ENCODE measurements around the gene UNC5C.

UNC5C gene

DNA sequence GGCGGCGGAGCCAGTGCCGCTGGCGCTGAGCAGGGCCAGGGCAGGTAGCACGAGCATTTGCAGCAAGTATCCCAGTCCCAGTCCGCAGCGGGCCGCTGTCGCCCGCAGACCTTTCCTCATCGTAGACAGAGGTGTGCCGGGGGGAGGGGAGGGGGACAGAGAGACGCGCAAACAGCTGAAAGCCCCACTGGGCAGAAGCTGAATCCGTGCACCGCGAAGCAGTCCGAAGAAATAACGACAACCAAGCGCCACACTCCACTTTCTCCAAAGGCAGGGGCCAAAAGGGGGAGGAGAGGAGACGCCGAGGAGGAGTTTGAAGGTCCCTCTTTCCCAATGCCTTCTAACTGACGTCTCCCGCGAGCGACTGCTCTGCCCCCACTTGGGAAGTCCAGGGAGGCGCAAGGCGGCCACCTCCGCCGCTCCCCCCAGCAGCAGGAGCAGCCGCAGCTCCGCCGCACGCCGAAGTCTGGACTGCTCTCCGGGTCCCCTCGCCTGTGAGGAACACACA is at the start of gene UNC5C:
UNC5C (minus strand) TSS at position 236 of the 508 bp plus-strand sequence.
- no peak for DNase-seq

DNA sequence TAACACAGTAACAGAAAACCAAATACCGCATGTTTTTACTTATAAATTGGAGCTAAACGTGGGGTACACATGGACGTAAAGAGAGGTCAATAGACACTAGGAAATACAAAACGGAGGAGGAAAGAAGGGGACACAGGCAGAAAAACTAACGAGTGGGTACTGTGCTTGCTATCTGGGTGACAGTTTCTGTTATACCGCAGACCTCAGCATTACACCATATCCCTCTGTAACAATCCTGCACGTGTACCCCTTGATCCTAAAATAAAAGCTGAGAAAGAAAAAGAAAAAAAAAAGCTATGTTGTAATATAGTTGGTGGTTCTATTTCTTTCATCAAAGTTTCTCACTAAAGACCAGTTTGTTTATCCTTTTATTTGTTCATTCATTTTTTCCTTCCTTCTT is 47.9 kb upstream of the UNC5C start:
- no peak for DNase-seq

- DNase-seq: no peak
These were observed 45.9 kb upstream of the UNC5C start for GRCh38 chr4:95594629-95595028.

DNA sequence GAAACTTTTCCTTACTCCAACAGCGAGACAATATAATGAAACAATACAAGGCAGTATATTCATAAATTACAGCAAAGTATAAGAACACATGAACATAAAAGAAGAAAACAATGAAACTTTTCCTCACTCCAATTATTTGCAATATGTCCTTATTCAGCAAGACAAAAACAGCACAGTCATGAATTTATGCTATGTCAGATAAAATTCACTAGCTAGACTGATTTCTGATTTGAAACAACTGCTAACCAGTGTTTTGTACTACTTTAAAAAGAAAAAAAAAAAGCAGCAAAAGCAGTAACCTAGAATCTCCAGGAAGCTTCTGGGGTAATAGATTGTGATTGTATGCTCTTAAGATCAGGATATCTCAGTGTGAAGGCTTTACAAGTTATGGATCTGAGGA is 45.2 kb upstream of the UNC5C start:
- no peak for DNase-seq

GRCh38 chr4:95591278-95591677 is 42.5 kb upstream of the UNC5C start:
- DNase-seq: no peak

DNA sequence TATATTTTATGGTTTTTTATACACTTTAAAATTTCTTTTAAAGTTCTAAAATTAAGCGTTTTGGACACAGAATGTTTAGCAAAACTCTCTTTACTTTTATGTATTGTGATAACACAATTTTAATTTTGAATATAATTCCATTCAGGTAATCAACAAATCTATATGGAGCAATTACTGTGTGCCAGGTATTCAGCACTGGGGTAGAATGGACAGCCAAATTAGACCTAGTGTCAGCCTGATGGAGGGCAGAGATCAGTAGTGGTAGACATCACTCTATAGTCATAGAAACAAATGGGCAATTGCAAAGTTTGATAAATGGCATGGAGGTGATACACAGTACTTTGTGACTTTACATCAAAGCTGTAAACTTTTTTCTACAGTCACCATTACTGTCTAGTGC is 41.8 kb upstream of the UNC5C start:
- DNase-seq: no peak

DNA sequence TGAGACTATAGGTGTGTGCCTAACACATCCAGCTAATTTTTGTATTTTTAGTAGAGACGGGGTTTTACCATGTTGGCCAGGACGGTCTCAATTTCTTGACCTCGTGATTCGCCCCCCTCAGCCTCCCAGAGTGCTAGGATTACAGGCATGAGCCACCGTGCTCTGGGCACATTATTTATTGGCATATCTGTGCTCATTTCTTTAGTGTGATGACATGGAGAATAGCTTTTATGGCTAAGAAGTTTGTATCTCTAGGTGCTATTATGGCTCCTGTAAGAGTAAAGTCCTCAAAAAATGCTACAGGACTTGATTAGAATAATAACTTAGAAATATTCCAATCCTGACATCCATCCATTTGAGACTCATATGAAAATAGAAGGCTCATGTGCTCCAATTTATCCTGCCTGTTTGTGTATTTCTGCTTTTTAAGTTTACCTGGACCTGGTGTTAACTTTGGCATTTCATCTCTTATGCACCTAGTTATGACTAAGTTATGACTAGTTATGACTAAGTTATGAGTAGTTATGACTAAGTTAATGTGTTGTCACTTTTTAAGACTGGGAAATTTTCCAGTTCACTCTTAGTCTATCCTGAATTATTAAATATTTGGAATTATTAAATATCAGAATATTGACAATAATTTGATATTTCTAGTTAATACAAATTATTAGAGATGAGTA is 36.4 kb upstream of the UNC5C start:
- DNase-seq: no peak

DNA sequence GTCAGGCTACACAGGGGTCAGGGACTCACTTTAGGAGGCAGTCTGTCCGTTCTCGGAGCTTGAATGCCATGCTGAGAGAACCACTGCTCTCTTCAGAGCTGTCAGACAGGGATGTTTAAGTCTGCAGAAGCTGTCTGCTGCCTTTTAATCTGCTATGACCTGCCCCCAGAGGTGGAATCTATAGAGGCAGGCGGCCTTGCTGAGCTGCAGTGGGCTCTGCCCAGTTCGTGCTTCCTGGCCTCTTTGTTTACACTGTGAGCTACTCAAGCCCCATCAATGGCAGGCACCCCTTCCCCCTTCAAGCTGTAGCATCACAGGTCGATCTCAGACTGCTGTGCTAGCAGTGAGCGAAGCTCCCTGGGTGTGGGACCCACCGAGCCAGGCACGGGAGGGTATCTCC is 31.5 kb upstream of the UNC5C start:
- DNase-seq: no peak

GRCh38 chr4:95572304-95572991 is 23.7 kb upstream of the UNC5C start:
- peak in 1 of 2 donors; percentile 29 for DNase-seq

DNA sequence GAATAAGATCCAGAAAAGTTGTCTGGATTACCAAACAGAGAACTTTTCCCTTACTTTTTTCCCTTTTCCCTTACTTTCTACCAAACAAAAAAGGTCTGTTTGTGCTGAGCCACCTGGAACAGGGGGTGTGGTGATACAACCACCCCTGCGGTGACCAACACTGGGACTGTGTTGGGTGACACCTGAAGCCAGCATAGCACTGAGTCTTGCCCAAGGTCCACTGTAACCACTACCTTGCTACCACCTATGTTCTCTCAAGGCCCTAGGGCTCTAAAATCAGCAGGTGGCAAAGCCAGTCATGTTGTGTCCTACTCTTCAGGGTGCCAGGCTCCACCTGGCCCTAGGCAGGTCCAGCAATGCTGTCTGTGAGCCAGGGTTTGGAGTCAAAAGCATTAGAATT is 22.8 kb upstream of the UNC5C start:
- no peak for DNase-seq

DNA sequence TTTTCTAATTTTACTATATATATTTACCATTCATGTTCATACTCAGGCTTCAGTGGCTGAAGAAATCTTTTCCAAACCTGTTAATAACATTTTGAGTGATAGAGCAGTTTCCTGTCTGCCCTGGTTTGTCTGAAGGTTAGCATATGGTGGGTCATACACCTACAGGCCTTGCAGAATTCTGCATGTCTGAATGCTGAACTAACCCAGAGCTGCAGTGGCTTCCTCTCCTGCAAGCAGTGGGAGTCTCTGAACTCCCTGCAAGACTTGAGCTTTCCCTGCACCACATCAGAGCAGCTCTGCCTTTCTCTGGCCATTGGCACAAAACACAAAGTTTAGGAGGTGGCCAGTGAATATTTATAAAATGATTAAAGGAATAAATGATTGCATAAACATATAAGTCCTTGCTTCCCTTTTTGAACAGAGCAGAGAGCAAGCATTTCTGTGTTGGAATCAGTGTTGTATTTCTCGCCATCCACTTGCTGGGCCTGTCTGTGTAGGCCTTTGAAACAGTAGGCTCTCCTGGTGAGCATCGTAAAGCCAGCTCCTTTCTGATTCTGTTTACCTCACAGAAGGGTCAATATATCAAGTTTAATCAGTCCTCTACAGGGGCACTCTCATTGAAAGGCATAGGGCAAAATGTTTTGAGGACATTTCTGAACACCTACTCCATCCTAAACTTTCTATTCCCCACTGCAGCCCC is 15.0 kb upstream of the UNC5C start:
- no peak for DNase-seq

DNA sequence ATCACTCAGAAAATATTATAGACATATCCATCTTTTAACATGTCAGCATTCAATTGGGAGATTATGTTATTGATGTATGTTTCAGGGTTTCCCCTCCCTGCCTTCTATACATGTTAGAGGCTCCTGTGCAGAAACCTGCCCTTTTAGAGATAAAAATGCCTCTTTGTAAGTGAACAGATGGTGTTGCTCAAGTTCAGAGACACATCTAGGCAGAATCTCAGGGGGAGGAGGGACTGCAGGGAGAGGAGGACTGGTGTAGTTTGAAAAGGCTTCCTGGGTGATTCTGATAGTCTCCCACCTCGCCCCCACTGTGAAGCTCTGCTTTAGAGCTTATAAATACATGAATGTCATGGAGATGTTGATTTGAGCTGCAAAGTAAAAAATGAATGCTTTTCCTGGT is 12.0 kb upstream of the UNC5C start:
- DNase-seq: no peak

DNA sequence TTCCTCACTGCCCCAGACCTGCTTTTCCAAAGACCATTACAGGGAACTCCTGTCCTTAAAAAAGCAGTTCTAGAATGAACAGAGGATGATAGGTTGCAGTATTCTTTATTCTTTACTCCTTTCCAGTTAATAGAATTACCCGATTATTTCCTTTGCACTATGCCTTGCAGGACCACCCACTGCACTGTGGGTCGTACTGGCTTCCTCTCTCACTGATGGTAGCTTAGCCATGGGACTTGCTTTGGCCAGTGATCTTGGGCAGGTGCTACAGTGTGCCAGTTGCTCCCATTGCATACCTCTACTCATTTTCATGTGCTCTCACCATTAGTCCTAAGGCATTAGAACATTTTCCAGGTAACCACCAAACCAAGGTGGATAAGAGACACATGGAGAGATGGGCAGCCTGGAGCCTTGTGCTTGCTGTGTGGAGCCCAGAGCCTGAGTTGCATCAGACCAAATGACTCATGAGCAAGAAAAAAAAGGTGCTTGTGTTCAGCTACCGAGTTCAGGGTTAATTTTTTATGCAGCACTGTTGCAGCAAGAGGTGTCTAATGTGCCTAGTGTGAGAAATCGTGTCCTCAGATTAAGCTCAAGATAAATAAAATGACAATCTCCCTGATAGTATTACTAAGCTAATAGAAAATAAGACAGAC is 7.6 kb upstream of the UNC5C start:
- no peak for DNase-seq

DNA sequence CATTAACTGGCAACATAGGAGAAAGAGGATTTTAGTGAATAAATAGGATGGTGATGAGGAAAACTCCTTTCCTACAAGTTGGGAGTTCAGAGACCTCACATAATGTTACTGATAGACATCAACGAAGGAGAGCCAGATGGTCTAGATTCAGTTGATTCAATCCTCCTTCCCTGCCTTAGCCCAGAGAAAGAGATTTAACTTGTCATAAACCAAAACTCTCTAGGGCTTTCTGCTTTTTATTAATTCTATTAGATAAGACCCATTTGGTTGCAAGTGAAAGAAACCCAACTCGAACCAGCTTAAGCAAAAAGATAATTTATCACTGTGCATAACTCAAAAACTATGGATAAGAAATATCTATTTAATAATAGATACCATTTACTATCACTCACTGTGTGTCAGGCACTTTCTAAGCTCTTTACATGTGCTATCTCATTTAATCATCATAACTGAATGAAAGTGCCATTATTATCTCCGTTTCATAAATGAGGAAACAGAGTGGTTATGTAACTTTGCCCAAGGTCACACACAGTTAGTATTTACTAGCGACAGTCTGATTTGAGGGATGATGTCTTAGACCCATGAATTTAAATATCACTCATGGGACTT is 4.3 kb upstream of the UNC5C start:
- no peak for DNase-seq

GRCh38 chr4:95551653-95552052 is 2.9 kb upstream of the UNC5C start:
- no peak for DNase-seq

DNA sequence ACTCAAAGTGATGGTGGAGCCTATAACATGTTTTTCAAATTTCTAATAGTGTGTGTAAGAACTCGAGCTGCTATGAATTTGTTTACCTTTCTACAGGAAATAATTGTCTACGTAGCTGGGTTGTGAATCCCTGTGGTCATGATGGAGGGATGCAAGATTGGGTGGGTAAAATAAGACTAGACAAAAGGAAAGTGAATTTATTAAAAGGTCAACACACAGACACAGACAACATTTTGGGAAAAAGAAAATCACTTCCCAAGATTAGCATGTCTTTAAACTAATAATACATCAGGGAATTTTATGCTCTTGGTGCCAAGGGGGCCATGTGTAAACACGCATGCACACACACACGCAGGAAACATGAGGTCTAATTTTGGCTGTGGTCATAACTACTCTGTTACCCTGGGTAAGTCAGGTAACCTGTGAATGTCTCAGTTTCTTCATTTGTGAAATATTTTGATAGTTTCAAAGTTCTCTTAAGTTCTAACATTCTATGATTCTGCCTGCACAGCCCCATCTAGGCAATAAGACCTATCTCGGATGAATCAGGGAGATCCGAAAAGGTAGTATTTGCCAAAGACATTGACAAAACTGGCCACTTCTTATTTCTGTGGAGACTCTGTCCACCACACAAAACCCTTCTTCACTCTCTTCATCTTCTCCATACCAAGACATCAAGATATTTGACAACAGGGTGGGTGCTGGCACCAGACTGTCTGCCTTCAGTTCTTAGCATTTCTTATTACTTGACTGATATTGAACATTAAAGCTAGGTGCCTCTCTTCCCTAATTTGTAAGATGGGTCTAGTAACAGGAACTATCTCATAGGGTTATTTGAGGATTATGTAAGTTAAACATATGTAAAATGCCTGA is 1.6 kb upstream of the UNC5C start:
- DNase-seq: no peak

GRCh38 chr4:95549246-95550114 is 707 bp upstream of the UNC5C start:
- no peak for DNase-seq

DNA sequence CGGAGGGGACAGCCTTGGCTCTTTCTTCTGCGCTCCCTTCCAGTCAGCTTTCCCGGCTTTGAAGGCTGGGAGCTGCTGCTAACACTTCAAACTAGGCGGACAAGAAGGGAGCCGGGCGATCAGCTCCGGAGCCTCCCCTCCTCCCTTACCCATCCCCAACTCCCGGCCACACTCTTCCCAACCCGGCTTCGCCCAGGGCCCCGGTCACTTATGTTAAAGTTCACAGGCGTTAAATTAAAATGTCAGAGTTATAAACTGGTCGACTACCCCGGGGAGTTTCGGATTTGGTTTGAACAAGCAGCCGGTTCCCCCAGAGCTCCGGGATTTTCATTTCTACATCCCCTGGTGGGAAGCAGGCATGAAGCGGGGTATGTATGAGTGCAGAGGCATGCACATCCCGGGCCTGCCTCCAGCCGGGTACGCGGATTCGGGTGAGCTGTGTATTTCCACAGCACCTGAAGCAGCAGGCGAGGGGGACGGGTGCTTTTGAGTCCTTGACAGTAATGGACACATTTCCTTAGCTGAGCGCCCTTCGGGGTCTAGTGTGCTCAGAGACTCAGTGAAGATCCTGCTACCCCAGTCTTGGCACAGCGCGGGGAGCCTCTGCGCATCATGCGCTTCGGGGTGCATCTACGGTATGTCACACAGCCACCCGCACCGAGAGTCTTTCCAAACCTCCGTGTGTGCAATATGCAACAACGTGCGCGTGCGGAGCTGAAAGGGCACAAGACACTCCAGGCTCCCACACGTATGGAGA is 880 bp downstream of the UNC5C start:
- DNase-seq: no peak

- DNase-seq: no peak
These were observed 1.7 kb downstream of the UNC5C start for GRCh38 chr4:95546866-95547714.

Data from CD4-positive, alpha-beta T cell treated with Interleukin-1 beta for 1 hour (primary cell).